GM12873 (cell line): ENCODE results near the gene C2orf76.

Experiments
- TF ChIP-seq, protein P1 (sequence below): IDR thresholded peaks from 2 replicates; pipeline ENCODE4 v1.5.1; 2012; ENCODE audit warnings: low read depth, mild to moderate bottlenecking, moderate library complexity, low read length, control low read depth; ENCODE audit not compliant: insufficient read depth; ENCODE audit errors: missing control alignments

The C2orf76 gene

DNA sequence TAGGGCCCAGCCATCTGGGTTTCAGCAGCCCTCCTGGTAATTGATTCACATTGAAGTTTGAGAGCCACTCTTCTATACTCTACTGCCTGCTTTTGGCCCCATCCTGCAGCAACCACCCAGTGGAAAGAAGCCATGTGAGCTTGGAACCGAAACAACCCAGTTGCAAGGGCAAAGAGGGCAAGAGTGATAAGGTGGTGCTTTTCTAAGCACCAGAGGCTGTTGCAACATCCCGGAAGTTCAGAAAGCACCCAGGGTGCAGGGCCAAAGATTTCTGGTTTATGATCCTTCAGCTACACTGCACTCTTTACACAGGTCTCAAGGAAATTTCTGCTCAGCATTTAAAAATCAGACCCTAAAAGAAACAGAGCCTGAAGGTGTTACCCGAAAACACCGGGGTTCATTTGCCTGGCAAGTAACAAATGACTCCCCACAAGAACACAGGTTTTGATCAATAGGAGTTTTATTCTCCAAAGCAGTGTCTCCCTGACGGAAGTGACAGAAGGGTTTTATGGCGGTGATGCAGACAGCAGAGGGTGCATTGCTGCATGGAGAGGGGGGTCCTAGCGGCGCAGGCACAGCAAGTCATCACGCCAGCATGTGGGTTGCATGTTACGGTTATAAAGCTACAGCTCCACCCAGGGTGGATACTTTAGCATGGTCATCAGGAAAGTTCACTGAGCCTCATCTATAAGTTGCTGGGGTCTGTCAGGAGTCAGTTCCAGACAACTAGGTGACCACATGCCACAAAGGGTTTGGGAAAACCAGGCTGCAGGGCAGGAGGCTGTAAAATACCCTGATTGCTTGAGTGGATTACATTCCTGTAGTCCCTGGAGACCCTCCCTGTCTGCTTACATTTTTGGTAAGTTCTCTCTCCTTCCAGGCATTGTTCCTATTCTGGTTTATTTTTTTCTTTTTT, 36.3 kb upstream of the C2orf76 start:
- TF ChIP-seq, protein P1, sequence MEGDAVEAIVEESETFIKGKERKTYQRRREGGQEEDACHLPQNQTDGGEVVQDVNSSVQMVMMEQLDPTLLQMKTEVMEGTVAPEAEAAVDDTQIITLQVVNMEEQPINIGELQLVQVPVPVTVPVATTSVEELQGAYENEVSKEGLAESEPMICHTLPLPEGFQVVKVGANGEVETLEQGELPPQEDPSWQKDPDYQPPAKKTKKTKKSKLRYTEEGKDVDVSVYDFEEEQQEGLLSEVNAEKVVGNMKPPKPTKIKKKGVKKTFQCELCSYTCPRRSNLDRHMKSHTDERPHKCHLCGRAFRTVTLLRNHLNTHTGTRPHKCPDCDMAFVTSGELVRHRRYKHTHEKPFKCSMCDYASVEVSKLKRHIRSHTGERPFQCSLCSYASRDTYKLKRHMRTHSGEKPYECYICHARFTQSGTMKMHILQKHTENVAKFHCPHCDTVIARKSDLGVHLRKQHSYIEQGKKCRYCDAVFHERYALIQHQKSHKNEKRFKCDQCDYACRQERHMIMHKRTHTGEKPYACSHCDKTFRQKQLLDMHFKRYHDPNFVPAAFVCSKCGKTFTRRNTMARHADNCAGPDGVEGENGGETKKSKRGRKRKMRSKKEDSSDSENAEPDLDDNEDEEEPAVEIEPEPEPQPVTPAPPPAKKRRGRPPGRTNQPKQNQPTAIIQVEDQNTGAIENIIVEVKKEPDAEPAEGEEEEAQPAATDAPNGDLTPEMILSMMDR = no peak

- TF ChIP-seq, protein P1 = no peak
Observed at GRCh38 chr2:119402106-119402505, 35.5 kb upstream of the C2orf76 start.

DNA sequence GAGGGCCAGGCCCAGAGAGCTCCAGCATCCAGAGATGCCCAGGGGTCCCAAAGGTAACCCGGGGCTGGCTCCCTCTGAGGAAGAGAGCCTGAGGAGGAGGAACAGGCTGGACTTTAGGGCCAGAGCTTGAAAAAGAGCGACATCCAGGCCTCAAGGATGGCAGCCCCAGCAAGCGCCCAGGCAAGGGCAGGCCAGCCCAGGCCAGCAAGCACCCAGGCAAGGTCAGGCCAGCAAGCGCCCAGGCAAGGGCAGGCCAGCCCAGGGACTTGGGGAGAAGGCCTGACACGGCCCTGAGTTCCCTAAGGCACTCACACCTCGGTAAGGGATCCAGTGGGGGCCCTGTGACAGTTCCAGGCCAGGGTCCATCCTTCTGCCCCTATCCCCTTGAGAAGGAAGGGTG, 30.6 kb upstream of the C2orf76 start:
- TF ChIP-seq, protein P1 = no peak

DNA sequence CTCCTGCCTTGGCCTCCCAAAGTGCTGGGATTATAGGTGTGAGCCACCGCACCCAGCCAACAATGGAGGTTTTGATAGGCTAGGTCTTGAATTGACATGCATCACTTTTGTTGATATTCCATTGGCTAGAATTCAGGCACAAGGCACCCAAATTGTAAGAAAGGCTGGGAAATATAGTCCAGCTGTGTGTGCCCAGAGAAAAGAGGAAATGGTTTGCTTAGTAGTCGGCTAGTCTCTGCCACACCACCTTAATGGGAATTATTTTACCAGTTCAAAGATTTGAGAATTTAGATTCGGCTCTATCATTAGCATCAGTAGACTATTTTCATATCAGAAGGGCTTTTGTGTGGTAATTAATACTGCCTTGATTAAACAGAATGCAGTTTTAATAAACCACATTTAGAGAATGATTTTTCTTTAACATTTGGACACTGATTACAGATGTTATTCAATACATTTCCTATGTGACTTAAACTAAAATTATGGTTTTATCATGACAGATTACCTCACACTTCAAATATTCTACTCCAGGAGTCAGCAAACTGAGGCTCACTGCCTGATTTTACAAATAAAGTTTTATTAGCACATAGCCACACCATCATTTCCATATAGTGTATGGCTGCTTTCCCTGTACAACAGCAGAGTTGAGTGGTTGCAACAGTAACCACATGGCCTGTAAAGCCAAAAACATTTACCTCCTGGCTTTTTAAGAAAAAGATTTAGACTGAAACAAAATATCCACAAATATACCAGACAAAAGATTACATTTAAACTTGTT, 27.5 kb upstream of the C2orf76 start:
- TF ChIP-seq, protein P1 = no peak

- TF ChIP-seq, protein P1 = no peak
Observed at GRCh38 chr2:119389615-119390306, 23.1 kb upstream of the C2orf76 start.

GRCh38 chr2:119387381-119388129, 20.9 kb upstream of the C2orf76 start:
- TF ChIP-seq, protein P1 = peak; percentile 36

- TF ChIP-seq, protein P1 = no peak
Observed at GRCh38 chr2:119385466-119385865, 18.8 kb upstream of the C2orf76 start.
